Fibroblast of mammary gland (primary cell): ENCODE measurements around the gene SYT17.
"Not testable (repeated sequence)": the region's sequence is repeated elsewhere in the genome, so short reads cannot be mapped to it uniquely, and the experiment has no call there.

Experiments used
- DNase-seq: peaks from one replicate; pipeline ENCODE4 v3.0.0-alpha.2; 2010; ENCODE audit warnings: low read depth
- H3K4me3 ChIP-seq: 2 replicates; pipeline ENCODE4 v1.5.1; 2011; ENCODE audit warnings: low read depth, mild to moderate bottlenecking, low read length, moderate library complexity; ENCODE audit not compliant: control insufficient read depth
- TF ChIP-seq, protein P1 (sequence below): conservative IDR thresholded peaks from 2 replicates; pipeline ENCODE4 v1.5.1; 2011; ENCODE audit warnings: low read depth, low read length, inconsistent platforms; ENCODE audit not compliant: control insufficient read depth, insufficient read depth

The SYT17 gene

DNA sequence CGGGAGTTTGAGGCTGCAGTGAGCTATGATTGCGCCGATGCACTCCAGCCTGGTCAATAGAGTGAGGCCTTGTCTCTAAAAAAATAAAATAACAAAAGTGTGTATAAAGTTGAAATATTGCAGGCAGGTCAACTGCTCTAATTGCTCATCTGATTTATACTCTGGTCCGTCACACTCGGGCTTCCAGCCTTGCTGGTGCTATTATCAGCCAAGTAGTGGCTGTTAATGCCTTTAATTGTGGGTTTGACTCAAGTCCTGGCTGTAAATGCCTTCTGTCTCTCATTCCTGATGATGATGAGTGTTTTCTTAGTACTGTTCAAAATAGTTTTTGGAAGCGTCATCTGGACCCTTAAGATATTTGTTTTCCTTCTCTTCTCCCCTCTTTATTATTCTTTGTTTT lies 18.4 kb downstream of the SYT17 start:
- TF ChIP-seq, protein P1, sequence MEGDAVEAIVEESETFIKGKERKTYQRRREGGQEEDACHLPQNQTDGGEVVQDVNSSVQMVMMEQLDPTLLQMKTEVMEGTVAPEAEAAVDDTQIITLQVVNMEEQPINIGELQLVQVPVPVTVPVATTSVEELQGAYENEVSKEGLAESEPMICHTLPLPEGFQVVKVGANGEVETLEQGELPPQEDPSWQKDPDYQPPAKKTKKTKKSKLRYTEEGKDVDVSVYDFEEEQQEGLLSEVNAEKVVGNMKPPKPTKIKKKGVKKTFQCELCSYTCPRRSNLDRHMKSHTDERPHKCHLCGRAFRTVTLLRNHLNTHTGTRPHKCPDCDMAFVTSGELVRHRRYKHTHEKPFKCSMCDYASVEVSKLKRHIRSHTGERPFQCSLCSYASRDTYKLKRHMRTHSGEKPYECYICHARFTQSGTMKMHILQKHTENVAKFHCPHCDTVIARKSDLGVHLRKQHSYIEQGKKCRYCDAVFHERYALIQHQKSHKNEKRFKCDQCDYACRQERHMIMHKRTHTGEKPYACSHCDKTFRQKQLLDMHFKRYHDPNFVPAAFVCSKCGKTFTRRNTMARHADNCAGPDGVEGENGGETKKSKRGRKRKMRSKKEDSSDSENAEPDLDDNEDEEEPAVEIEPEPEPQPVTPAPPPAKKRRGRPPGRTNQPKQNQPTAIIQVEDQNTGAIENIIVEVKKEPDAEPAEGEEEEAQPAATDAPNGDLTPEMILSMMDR: no peak
- no peak for DNase-seq
- no peak overlapping the region for H3K4me3 ChIP-seq

DNA sequence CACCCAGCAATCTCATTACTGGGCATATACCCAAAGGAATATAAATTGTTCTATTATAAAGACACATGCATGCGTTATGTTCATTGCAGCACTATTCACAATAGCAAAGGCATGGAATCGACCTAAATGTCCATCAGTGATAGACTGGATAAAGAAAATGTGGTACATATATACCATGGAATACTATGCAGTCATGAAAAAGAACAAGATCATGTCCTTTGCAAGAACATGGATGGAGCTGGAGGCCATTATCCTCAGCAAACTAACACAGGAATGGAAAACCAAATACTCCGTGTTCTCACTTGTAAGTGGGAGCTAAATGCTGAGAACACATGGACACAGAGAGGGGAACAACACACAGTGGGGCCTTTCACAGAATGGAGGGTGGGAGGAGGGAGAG lies 19.9 kb downstream of the SYT17 start:
- H3K4me3 ChIP-seq, DNase-seq: not testable (repeated sequence)

DNA sequence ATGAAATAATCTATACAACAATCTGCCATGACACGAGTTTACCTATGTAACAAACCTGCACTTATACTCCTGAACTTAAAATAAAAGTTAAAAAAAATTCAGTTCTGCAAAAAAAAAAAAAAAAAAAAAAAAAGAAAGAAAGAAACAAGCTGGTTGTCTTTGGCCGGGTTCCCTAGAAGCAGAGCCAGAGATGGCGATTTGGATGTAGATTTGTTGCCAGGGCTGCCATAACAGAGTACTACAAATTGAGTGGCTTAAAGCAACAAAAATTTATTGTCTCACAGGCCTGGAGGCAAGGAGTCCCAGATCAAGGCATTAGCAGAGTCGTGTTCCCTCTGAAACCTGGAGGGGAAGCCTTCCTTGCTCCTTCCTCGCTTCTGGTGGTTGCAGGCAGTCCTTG lies 20.4 kb downstream of the SYT17 start:
- no peak overlapping the region for H3K4me3 ChIP-seq
- TF ChIP-seq, protein P1: no peak
- no peak for DNase-seq

DNA sequence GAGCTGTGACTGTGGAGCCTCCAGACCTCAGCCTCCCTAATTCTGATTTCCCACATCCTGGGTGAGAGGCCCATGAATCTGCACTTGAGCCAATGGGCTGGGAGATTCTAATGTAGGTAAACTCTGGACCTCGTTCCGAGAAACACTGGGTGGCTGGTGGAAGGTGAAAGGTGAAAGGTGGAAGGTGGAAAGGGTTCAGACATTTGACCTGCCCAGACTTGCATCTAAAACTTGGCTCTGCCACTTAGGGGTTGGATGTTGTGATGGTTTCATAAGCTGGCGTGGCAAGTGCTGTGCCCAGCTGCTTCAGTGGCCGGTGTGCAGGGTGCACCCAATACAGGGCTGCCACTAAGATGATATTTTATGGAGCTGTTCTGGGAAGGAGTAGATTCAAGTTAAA lies 24.8 kb downstream of the SYT17 start:
- TF ChIP-seq, protein P1: no peak
- H3K4me3 ChIP-seq: no peak overlapping the region
- DNase-seq: no peak

DNA sequence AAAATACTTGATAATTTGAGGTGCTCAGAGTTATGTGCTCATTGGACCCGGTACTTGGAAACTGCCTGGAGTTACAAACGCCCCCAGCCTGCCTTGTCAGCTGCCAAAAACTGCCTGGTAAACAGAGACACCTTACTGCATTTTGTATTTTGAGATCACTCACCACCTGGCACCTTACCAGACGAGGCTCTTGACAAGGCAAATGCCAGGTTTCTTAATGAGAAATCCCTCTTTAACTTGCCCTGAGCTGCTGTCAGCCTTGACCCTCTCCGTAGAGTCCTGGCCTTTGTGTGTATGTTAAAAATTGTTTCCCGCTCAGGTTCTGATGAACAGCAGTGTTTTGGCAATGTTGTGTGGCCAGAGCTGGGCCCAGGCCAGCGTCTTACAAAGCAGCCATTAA lies 28.8 kb downstream of the SYT17 start:
- no peak overlapping the region for H3K4me3 ChIP-seq
- TF ChIP-seq, protein P1: no peak
- DNase-seq: no peak

DNA sequence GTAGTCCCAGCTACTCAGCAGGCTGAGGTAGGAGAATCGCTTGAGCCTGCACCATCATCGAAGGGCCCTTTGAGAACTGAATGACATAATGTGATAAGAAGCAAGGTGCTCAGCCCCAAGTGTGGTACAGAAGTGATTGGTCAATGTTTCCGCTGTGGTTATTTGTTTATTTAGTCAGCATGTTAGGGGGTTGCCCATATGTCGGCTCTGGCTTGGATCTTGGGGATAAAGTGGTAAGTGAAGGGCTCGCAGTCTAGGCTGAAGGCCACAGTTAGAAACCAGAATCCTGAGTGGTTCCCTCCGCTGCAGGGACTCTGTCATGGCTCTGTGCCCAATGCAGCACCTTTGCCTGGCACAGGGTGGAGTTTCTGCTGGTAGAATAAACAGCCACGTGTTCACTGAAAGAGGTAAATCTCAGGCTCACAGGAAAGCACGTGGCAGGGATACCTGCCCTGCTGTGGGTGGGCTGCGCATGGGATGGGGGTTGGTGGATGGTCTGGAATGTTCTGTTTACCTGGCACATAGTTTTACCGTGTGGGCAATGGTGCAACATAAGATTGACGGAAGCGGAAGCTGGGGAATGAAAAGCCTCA lies 35.4 kb downstream of the SYT17 start:
- H3K4me3 ChIP-seq: no peak overlapping the region
- DNase-seq: no peak
- TF ChIP-seq, protein P1: no peak

DNA sequence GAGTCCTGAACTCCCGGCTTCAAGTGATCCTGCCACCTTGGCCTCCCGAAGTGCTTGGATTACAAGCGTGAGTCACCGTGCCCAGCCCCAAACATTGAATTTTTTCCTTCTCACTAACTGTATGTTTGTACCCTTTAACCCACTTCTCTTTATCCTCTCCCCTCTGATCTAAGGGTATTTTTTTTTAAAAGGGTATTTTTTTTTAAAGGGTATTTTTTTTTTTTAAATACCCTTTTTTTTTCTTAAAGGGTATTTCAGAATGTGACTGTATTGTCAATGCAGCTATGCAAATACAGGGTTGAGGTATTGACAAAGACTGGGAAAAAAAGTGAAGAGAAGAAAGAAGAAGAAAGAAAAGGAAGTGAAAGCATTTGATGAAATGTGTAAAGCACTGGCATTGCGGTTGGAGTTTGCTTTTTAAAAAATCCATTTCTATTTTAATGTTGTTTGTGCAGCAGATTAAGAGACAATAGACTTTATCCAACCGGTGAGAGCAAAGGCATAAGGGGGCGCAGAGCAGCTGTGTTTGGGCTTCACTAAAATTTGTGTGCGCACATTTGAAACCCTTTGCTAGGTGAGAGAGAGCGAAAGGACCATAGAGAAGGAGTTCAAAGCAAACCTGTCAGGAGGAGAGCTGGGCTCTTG lies 42.4 kb downstream of the SYT17 start:
- DNase-seq: peak; percentile 16
- TF ChIP-seq, protein P1: no peak
- H3K4me3 ChIP-seq: no peak overlapping the region
